Bronchial epithelial cell (primary cell): ENCODE data around the gene KRTAP3-3. TPM values are rescaled to one million over a fixed set of nuclear protein-coding genes. Genes with fewer than 3 reads are reported as not detected.

Source experiments
- DNase-seq: peaks from one replicate; pipeline ENCODE4 v3.0.0-alpha.2; 2010; ENCODE audit warnings: low read depth
- FAIRE-seq: peaks from 2 replicates; lab custom pipeline; 2011; peaks lifted over from hg19 to GRCh38; lab: Jason Lieb, UNC
- H3K27me3 ChIP-seq: 2 replicates; pipeline ENCODE4 v1.5.1; 2011; ENCODE audit warnings: low read length; ENCODE audit not compliant: control insufficient read depth, insufficient read depth
- H3K36me3 ChIP-seq: 2 replicates; pipeline ENCODE4 v1.5.1; 2011; ENCODE audit warnings: low read length; ENCODE audit not compliant: control insufficient read depth, insufficient read depth
- H3K4me3 ChIP-seq: 2 replicates; pipeline ENCODE4 v1.5.1; 2011; ENCODE audit warnings: mild to moderate bottlenecking, low read depth, low read length, control low read depth
- CTCF ChIP-seq: IDR thresholded peaks from 2 replicates; pipeline ENCODE4 v1.5.1; 2011; ENCODE audit warnings: mild to moderate bottlenecking, moderate library complexity, low read length, control low read depth, inconsistent platforms; ENCODE audit not compliant: insufficient read depth, severe bottlenecking
- total RNA-seq: library from RNA; depleted of rRNA; stranded (reverse); fragments of >200 nt; gene quantifications from 2 replicates; pipeline ENCODE4 v1.2.1, GENCODE V29; 2014

Gene KRTAP3-3
- total RNA-seq, 1 donor from 2014 or later, result not detected

- peak; percentile 64 for DNase-seq
- no peak for TF ChIP-seq CTCF
- Histone ChIP-seq H3K4me3 (no peak overlapping the region), H3K27me3 (no peaks in the 10 kb centered on the region), H3K36me3 (no peaks in the 10 kb centered on the region)
- no peak for FAIRE-seq
Observed at GRCh38 chr17:40960144-40960543, 33.8 kb downstream of the KRTAP3-3 start.

GRCh38 chr17:40958086-40958953 lies 35.6 kb downstream of the KRTAP3-3 start:
- TF ChIP-seq CTCF, result no peak
- FAIRE-seq, result no peak
- Histone ChIP-seq H3K4me3 (no peak overlapping the region), H3K36me3 (no peaks in the 10 kb centered on the region), H3K27me3 (no peaks in the 10 kb centered on the region)
- peak; percentile 86 for DNase-seq

- Histone ChIP-seq H3K27me3 (no peaks in the 10 kb centered on the region), H3K4me3 (no peak overlapping the region), H3K36me3 (no peaks in the 10 kb centered on the region)
- peak; percentile 94 for FAIRE-seq
- peak; percentile 100 for DNase-seq
- no peak for TF ChIP-seq CTCF
Observed at GRCh38 chr17:40956401-40957254, 37.3 kb downstream of the KRTAP3-3 start.

GRCh38 chr17:40953881-40954280 lies 40.1 kb downstream of the KRTAP3-3 start:
- TF ChIP-seq CTCF, result no peak
- H3K4me3 ChIP-seq, result no peak overlapping the region
- H3K27me3 ChIP-seq, result no peaks in the 10 kb centered on the region
- DNase-seq, result peak; percentile 100
- no peaks in the 10 kb centered on the region for H3K36me3 ChIP-seq
- FAIRE-seq, result peak; percentile 99

GRCh38 chr17:40952661-40953060 lies 41.3 kb downstream of the KRTAP3-3 start:
- no peak for TF ChIP-seq CTCF
- DNase-seq (peak; percentile 98), FAIRE-seq (peak; percentile 88)
- Histone ChIP-seq H3K36me3 (no peaks in the 10 kb centered on the region), H3K4me3 (no peak overlapping the region), H3K27me3 (no peaks in the 10 kb centered on the region)
